ENCODE measurements around the gene EPDR1.

GRCh38 chr7:38000272-38000671 is 79.8 kb downstream of the EPDR1 start:
- TF ChIP-seq TAF1 (IDR thresholded peaks at IDR 0.05; ENCODE audit: low read depth) (no peak), YY1 (IDR thresholded peaks at IDR 0.05; ENCODE audit: low read depth) (no peak), TCF12 (IDR thresholded peaks at IDR 0.05; ENCODE audit: low read depth) (no peak), EP300 (IDR thresholded peaks at IDR 0.05; ENCODE audit: borderline replicate concordance) (no peak), CREB1 (IDR thresholded peaks at IDR 0.05; ENCODE audit: low read depth) (no peak), REST (IDR thresholded peaks at IDR 0.05; ENCODE audit: low read depth) (no peak), RAD21 (IDR thresholded peaks at IDR 0.05; ENCODE audit: low read depth) (no peak), CEBPB (IDR thresholded peaks at IDR 0.05) (no peak), MAX (IDR thresholded peaks at IDR 0.05) (no peak), EGR1 (IDR thresholded peaks at IDR 0.05) (no peak)
